ENCODE results near the gene PCNT. TPM values are rescaled to one million over a fixed set of nuclear protein-coding genes. Genes with fewer than 3 reads are reported as not detected.

PCNT gene
- total and polyA plus RNA-seq, 2 donors (not counting 1 experiment from before 2014, with no cell fraction given): 20.3 to 58.1 TPM

- Mint-ChIP-seq H3K27ac (no peak overlapping the region), H3K4me3 (no peak overlapping the region), H3K4me1 (peaks cover 27% of the 10 kb centered on the region), H3K27me3 (no peaks in the 10 kb centered on the region), H3K9me3 (ENCODE audit: insufficient read depth) (no peaks in the 10 kb centered on the region)
- WGBS (ENCODE audit: insufficient coverage): no CpG with 5 or more reads among the region's 1 CpG
- intact Hi-C loops (cut with micrococcal nuclease): no loop called here
- H3K36me3 ChIP-seq (replicated peaks in 1 of 2; ENCODE audit: control extremely low read depth in 1 of 2, control insufficient read depth in 1 of 2, extremely low read depth in 1 of 2, insufficient read depth in 2 of 2, low read length in 1 of 2): no peaks in the 10 kb centered on the region
- POLR2A ChIA-PET: no interaction called here
- DNase-seq: no peak
- no peaks in the 10 kb centered on the region for H4K20me1 ChIP-seq (ENCODE audit: control insufficient read depth, insufficient read depth, low read length, poor library complexity, severe bottlenecking)
- H3K9ac ChIP-seq (ENCODE audit: low read length): no peak overlapping the region
- no peak overlapping the region for H3K4me3 ChIP-seq (ENCODE audit: control extremely low read depth in 1 of 5, extremely low read depth in 1 of 5, insufficient read depth in 1 of 5, low read depth in 2 of 5, low read length in 4 of 5)
- H3K4me1 ChIP-seq (ENCODE audit: control insufficient read depth in 2 of 2, insufficient read depth in 2 of 2, low read length in 2 of 2): peaks cover 11 to 22% of the 10 kb centered on the region in 2 donors
- H3K9me3 ChIP-seq (ENCODE audit: control extremely low read depth in 1 of 3, control insufficient read depth in 2 of 3, insufficient read depth in 1 of 3, low read length in 2 of 3): no peaks in the 10 kb centered on the region
- H3K27ac ChIP-seq (ENCODE audit: low read length in 2 of 2): no peak overlapping the region
- no peak for ATAC-seq (ENCODE audit: low read depth)
- peaks cover 38% of the 10 kb centered on the region for H3K79me2 ChIP-seq (ENCODE audit: control insufficient read depth, insufficient read depth, low read length)
- CTCF ChIA-PET: no interaction called here
- H3K27me3 ChIP-seq (replicated peaks in 1 of 4; ENCODE audit: control extremely low read depth in 1 of 4, control insufficient read depth in 3 of 4, insufficient read depth in 4 of 4, low read length in 3 of 4): no peaks in the 10 kb centered on the region
- H3K4me2 ChIP-seq (replicated peaks; ENCODE audit: low read depth, low read length, poor library complexity, severe bottlenecking): no peak overlapping the region
- TF ChIP-seq, protein P1, sequence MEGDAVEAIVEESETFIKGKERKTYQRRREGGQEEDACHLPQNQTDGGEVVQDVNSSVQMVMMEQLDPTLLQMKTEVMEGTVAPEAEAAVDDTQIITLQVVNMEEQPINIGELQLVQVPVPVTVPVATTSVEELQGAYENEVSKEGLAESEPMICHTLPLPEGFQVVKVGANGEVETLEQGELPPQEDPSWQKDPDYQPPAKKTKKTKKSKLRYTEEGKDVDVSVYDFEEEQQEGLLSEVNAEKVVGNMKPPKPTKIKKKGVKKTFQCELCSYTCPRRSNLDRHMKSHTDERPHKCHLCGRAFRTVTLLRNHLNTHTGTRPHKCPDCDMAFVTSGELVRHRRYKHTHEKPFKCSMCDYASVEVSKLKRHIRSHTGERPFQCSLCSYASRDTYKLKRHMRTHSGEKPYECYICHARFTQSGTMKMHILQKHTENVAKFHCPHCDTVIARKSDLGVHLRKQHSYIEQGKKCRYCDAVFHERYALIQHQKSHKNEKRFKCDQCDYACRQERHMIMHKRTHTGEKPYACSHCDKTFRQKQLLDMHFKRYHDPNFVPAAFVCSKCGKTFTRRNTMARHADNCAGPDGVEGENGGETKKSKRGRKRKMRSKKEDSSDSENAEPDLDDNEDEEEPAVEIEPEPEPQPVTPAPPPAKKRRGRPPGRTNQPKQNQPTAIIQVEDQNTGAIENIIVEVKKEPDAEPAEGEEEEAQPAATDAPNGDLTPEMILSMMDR (IDR thresholded peaks at IDR 0.05): no peak
- TF ChIP-seq EZH2 (IDR thresholded peaks at IDR 0.05; ENCODE audit: borderline replicate concordance, insufficient read depth, low read depth, low read length, poor library complexity, severe bottlenecking): no peak
- H2AFZ ChIP-seq (ENCODE audit: insufficient read depth, low read depth, low read length, poor library complexity, severe bottlenecking): no peak overlapping the region
Observed at GRCh38 chr21:46475296-46475695, 151.3 kb downstream of the PCNT start.

GRCh38 chr21:46477765-46478164 is 153.8 kb downstream of the PCNT start:
- Mint-ChIP-seq H3K4me3 (no peak overlapping the region), H3K4me1 (peaks cover 13% of the 10 kb centered on the region), H3K27ac (no peak overlapping the region), H3K27me3 (no peaks in the 10 kb centered on the region), H3K9me3 (ENCODE audit: insufficient read depth) (no peaks in the 10 kb centered on the region)
- Histone ChIP-seq H3K36me3 (replicated peaks in 1 of 2; ENCODE audit: control extremely low read depth in 1 of 2, control insufficient read depth in 1 of 2, extremely low read depth in 1 of 2, insufficient read depth in 2 of 2, low read length in 1 of 2) (peaks cover 0 to 4% of the 10 kb centered on the region in 2 experiments), H3K27me3 (replicated peaks in 1 of 4; ENCODE audit: control extremely low read depth in 1 of 4, control insufficient read depth in 3 of 4, insufficient read depth in 4 of 4, low read length in 3 of 4) (no peaks in the 10 kb centered on the region), H3K9me3 (ENCODE audit: control extremely low read depth in 1 of 3, control insufficient read depth in 2 of 3, insufficient read depth in 1 of 3, low read length in 2 of 3) (no peaks in the 10 kb centered on the region), H3K79me2 (ENCODE audit: control insufficient read depth, insufficient read depth, low read length) (peaks cover 52% of the 10 kb centered on the region), H3K9ac (ENCODE audit: low read length) (no peak overlapping the region), H3K4me1 (ENCODE audit: control insufficient read depth in 2 of 2, insufficient read depth in 2 of 2, low read length in 2 of 2) (peaks cover 8 to 12% of the 10 kb centered on the region in 2 donors), H3K4me3 (ENCODE audit: control extremely low read depth in 1 of 5, extremely low read depth in 1 of 5, insufficient read depth in 1 of 5, low read depth in 2 of 5, low read length in 4 of 5) (no peak overlapping the region), H3K4me2 (replicated peaks; ENCODE audit: low read depth, low read length, poor library complexity, severe bottlenecking) (no peak overlapping the region), H2AFZ (ENCODE audit: insufficient read depth, low read depth, low read length, poor library complexity, severe bottlenecking) (no peak overlapping the region), H4K20me1 (ENCODE audit: control insufficient read depth, insufficient read depth, low read length, poor library complexity, severe bottlenecking) (no peaks in the 10 kb centered on the region), H3K27ac (ENCODE audit: low read length in 2 of 2) (no peak overlapping the region)
- ATAC-seq (ENCODE audit: low read depth): no peak
- 99% methylated on average over 7 of the region's 7 CpGs for WGBS (ENCODE audit: insufficient coverage)
- no peak for DNase-seq
- TF ChIP-seq EZH2 (IDR thresholded peaks at IDR 0.05; ENCODE audit: borderline replicate concordance, insufficient read depth, low read depth, low read length, poor library complexity, severe bottlenecking): no peak
- TF ChIP-seq, protein P1 (IDR thresholded peaks at IDR 0.05): no peak
- intact Hi-C loops (cut with micrococcal nuclease): no loop called here
- POLR2A ChIA-PET: no interaction called here
- CTCF ChIA-PET: no interaction called here

All from B cell (primary cell).